Measurements from ENCODE around the gene TBL3.
A peak's percentile ranks its signal among the peaks of the same experiment; 100 is the strongest.

Gene TBL3

DNA sequence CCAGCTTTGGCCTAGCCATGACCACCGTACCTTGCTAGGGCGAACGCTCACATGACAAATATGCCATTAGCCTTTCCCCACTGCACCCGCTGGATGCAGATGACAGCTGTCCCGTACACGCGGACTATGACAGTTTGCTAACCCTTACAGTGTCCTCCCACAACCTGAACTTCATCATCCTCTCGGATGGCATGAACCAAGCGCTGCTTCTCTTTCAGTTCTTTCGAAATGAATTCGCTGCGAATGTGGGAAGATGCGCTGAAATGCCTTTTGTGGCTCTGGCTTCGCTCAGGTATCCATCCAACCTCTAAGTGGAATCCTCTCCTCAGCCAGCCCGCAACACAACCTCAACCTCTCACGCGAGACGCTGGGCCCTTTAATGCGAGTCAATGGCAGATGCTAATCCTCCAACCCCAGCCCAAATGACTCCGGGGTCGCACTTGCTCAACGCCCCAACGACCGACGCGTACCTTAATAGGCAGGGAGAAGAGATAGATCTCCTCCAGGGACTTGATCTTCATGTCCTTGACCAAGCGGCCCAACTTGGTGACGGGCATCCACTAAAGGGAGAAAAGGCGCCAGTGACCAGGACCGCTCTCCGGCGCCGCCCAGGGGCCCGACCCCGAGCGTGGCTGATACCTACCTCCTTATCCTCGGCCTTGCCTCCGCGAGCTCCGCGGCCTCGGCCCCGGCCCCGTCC lies 7.9 kb upstream of the TBL3 start:
- DNase-seq (ENCODE audit: low read depth in 2 of 2, low spot score in 1 of 2) = no peak

DNA sequence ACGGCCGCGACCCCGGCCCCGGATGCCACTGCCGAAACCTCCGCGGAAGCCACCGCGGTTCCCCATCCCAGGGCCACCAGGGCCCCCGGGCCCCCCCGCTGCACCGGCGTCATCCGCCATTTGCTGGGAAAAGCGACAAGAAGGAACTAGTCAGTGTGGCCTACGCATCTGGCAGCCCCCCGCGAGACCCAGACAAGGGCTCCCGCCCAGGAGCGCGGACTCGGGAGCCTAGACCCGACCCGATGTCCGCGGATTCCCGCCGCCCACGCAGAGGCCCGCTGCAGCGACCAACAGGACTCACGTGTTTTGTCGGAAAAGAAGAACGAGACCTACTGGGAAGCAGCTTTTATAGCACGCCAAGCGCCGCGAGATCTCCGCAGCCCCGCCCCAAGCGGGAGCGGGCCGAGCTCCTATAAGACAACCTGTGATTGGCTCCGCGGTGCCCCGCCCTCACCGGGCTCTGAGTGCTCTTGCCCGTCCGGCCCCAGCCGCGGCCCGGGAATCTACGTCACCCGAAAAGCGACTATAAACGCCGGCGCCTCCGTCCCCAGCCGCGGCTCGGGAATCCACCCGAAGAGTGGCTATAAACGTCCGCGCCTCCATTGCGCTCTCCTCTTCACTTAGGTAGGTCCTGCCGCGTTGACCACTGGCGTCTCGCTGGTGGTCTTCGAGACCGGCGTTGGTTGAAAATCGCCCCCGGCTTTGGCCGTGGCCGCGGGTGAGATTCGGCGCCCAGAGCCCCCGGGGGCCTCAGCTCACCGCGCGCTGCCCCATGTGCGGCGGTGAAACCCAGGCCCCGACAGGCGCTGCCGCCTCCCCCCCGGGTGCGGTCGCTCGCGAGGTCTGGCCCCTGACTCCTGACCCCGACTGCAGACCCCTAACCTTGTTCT lies 7.1 kb upstream of the TBL3 start, which contains the start of gene RPS2:
RPS2 (minus strand) TSS at position 321 of the 890 bp plus-strand sequence; CDS start at position 120, 201 bp downstream.
- DNase-seq (ENCODE audit: low read depth in 2 of 2, low spot score in 1 of 2) = peak; percentile 87 to 97

DNA sequence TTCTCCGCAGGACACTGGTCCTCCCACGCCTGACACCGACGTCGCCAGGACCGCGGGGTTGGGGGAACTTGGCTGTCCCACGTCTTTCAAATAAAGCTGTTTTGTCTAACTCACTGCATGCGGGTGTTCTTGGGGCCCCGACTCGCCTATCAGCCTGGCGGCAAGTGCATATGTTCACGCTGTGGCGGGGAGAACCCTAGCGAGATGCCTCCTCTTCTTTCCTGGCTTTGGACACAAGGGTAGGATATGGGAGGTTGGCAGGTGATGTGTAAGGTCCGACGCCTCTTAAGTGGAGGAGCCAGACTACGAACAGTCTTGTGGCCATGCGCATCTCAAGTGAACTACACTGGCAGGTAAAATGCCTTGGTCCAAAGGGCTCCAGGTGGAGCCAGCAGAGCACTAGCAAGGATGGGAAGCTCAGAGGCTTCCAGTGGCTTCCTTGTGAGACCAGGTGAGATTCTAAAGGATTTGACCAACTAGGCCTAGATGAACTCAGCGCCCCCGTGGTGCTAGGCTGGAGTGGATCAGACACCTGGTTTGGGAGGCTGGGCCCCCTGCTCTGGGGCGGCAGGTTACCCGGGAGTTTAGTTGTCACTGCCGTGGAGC lies 6.4 kb upstream of the TBL3 start:
- no peak for DNase-seq (ENCODE audit: low read depth in 2 of 2, low spot score in 1 of 2)

DNA sequence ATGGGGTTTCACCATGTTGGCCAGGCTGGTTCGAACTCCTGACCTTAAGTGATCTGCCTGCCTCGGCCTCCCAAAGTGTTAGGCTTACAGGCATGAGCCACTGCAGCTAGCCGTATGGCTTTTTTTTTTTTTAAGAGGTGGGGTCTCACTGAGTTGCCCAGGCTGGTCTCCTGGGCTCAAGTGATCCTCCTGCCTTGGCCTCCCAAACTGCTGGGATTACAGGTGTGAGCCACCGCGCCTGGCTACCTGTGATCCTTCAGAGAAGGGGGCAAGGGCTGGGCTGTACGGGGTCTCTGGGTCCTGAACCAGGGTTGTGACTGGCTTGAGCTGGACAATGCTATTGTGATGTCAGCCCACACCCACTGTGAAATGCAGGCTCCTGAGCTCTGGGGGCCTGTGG lies 5.4 kb upstream of the TBL3 start, which contains the start of gene RNF151:
RNF151 (plus strand) TSS at position 397 of the 400 bp plus-strand sequence. CDS start 26 bp downstream, outside the sequence.
- DNase-seq (ENCODE audit: low read depth in 2 of 2, low spot score in 1 of 2) = no peak

DNA sequence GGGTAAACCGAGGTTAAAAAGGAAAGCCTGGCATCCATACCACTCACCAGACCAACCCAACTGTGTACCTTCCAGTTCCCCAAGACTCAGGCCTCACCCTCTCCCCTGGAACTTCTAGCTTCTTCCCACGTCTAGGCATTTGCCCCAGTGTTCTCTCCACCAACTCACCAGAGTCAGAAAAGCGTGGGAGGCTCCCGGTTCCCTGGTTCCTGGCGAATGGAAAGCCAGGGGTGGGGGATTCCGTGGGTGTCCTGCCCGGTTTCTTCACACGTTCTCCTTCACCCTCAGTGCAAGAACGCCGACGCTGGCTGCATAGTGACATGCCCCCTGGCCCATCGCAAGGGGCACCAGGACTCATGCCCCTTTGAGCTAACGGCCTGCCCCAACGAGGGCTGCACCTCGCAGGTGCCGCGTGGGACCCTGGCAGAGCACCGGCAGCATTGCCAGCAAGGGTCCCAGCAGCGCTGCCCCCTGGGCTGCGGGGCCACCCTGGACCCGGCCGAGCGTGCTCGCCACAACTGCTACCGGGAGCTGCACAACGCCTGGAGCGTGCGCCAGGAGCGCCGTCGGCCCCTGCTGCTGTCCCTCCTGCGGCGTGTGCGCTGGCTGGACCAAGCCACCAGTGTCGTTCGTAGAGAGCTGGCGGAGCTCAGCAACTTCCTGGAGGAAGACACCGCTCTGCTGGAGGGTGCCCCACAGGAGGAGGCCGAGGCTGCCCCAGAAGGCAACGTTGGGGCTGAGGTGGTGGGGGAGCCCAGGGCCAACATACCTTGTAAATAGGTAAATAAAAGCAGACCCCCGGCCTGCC lies 3.5 kb upstream of the TBL3 start:
- no peak for DNase-seq (ENCODE audit: low read depth in 2 of 2, low spot score in 1 of 2)

DNA sequence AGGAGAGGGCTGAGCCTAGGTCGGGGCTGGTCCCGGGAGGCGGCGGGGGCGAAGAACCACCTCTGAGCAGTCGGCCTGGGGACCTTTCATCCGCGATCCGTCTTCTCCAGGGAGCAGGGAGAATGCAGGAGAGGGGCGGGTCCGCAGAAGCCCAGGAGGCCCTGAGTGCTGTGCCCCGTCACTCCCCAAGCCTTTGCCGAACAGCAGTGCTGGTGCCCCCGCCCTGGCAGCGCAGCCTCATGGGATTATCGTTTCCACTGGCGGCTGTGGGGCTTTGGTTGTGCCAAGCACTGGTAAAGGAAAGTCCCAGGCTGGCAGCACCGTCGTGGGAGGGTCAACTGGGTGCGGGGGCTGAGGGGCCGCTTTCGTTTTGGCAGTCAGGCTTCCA lies 631 bp downstream of the TBL3 start:
- DNase-seq (ENCODE audit: low read depth in 2 of 2, low spot score in 1 of 2) = no peak

DNA sequence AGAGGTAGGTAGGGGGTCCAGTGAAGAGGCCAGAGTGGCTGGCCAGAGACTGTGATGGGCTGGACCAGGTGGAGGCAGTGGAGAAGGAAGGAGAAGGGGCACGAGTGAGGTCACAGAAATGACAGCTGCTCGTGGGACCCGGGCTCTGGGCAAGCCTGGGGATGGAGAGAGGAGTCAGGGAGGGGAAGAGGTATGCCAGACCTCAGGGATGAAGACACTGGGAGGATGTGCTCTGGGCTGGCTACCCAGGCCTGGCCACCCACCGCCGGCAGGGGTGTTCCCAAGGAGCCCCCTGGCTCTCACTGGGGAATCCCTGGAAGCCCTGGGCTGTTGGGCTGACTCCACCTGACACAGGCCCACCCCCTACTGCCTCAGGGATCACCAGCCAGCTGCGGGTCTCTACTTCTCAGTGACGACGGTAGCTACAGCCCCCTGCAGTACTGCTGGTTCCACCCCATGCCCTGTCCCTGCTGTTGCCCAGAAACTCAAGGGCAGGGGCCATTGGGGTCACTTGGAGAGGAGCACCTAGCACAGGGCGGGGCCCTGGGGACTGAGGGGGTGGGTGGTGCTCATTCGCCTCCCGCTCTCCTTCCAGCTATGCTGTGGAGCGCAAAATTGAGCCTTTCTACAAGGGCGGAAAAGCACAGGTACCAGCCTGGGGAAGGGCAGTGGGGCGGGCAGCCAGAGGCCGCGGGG lies 1.8 kb downstream of the TBL3 start:
- DNase-seq (ENCODE audit: low read depth in 2 of 2, low spot score in 1 of 2) = no peak

DNA sequence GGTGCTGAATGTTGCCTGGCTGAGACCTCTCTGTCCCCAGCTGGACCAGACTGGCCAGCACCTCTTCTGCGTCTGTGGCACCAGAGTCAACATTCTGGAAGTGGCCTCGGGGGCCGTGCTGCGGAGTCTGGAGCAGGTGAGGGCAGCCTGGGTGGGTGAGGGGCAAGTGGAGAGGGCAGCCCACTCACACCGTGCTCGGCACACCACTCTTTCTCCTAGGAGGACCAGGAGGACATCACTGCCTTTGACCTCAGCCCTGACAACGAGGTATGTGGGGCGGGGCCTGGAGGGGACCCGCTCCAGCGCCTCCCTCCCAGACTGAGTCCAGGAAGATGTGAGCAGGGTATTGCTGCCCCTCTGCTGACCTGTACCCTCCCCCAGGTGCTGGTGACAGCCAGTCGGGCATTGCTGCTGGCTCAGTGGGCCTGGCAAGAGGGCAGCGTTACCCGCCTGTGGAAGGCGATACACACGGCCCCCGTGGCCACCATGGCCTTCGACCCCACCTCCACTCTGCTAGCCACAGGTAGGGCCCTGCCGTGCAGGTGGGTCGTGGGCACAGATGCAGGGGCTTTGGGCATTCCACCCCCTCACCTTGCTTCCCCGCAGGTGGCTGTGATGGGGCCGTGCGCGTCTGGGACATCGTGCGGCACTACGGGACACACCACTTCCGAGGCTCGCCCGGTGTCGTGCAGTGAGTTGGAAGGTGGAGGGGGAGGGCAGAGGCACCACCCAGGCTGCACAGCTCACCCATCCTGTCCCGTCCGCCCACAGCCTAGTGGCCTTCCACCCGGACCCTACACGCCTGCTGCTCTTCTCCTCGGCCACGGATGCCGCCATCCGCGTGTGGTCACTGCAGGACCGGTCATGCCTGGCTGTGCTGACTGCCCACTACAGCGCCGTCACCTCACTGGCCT lies 2.6 kb downstream of the TBL3 start:
- DNase-seq (ENCODE audit: low read depth in 2 of 2, low spot score in 1 of 2) = no peak

DNA sequence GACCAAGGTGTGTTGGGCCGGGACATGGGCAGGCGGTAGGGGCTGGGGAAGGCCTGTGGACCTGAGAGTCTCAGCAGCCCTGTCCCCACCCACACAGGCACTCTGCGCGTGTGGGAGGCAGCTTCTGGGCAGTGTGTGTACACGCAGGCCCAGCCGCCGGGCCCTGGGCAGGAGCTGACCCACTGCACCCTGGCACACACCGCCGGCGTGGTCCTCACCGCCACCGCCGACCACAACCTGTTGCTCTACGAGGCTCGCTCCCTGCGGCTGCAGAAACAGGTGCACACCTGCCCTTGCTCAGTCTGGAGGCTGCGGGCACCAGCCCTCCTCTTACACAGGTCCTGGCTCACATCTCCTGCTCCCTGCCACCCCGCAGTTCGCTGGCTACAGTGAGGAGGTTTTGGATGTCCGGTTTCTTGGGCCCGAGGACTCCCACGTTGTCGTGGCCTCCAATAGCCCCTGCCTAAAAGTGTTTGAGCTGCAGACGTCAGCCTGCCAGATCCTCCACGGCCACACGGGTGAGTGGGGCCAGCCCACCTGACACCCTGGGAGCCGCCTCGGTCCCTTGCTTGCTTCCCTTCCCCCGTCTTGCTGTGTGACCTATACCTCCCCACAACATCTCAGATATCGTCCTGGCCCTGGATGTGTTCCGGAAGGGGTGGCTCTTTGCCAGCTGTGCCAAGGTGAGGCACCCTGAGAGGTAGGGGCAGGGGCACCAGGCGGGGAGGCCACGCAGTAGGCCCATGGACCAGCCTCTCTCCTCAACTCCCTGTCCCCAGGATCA lies 3.8 kb downstream of the TBL3 start:
- DNase-seq (ENCODE audit: low read depth in 2 of 2, low spot score in 1 of 2) = no peak

DNA sequence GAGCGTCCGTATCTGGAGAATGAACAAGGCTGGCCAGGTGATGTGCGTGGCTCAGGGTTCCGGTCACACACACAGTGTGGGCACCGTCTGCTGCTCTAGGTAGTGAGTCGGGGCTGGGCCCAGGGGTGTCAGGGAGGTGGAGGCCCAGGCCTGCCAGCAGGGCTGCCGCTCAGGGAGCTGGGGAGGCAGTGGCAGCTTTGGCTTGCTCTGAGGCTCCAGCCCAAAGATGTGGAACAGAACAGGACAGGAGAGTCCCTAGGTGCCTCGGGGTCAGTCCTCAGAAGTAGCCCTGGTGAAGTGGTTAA lies 4.3 kb downstream of the TBL3 start:
- no peak for DNase-seq (ENCODE audit: low read depth in 2 of 2, low spot score in 1 of 2)

DNA sequence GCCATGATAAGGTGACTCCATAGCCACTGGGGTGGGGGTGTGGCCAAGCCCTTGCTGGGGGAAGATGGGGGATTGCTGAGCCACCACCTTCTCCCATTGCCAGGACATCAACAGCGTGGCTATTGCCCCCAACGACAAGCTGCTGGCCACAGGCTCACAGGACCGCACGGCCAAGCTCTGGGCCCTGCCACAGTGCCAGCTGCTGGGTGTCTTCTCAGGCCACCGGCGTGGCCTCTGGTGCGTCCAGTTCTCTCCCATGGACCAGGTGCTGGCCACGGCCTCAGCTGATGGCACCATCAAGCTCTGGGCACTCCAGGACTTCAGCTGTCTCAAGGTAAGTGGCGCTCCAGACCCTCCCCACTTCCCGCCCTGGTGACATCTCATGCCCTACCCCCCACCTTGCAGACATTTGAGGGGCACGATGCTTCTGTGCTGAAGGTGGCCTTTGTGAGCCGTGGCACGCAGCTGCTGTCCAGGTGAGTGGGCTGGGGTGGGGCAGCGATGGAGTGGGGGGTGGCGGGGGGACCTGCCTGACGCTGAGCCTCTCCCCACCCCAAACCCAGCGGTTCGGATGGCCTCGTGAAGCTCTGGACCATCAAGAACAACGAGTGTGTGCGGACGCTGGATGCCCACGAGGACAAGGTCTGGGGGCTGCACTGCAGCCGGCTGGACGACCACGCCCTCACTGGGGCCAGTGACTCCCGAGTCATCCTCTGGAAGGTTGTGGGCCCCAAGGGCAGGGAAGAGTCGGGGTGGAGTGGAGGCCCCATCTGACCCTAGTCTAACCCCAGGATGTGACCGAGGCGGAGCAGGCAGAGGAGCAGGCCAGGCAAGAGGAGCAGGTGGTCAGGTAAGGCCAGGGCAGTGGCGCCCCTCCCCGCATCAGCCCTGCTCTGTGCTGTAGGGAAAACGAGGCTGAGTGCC lies 5.4 kb downstream of the TBL3 start:
- no peak for DNase-seq (ENCODE audit: low read depth in 2 of 2, low spot score in 1 of 2)

DNA sequence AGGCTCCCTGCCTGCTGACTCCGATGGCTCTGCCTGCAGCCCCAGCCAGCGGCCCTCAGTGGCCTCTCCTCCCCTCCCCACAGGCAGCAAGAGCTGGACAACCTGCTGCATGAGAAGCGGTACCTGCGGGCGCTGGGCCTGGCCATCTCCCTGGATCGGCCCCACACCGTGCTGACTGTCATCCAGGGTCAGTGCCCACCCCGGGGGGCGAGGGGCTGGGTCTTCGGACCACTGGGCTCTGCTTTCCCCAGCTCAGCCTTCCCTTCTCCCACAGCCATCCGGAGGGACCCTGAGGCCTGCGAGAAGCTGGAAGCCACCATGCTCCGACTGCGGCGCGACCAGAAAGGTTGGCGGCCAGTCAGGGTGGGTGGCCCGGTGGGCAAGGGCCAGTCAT lies 6.0 kb downstream of the TBL3 start:
- no peak for DNase-seq (ENCODE audit: low read depth in 2 of 2, low spot score in 1 of 2)

DNA sequence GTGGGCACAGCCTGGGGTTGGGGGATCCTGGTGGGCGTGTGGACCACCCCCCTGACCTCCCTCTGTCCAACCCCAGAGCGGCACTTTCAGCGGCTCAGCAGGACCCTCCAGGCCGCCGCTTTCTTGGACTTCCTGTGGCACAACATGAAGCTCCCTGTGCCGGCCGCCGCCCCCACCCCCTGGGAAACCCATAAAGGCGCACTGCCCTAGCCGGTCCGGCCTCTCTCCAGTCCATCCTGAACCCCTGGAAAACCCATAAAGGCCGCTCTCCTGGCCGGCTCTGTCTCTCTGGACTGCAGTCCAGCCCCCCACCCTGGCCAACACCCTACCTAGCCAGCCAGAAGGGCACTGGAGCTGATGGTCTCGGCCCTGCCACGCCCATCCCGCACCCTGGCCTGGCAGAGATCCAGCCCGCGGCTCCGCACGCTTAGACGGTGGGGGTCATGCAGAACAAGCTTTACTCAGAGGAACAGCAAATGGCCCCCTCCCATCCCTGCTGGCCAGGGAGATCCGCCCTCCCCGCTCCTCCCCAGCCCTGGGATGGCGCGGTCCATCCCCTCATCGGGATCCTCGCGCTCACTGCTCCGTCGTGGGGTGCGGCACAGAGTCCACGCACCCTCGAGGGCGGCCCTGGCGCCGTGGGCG lies 6.7 kb downstream of the TBL3 start:
- no peak for DNase-seq (ENCODE audit: low read depth in 2 of 2, low spot score in 1 of 2)

DNA sequence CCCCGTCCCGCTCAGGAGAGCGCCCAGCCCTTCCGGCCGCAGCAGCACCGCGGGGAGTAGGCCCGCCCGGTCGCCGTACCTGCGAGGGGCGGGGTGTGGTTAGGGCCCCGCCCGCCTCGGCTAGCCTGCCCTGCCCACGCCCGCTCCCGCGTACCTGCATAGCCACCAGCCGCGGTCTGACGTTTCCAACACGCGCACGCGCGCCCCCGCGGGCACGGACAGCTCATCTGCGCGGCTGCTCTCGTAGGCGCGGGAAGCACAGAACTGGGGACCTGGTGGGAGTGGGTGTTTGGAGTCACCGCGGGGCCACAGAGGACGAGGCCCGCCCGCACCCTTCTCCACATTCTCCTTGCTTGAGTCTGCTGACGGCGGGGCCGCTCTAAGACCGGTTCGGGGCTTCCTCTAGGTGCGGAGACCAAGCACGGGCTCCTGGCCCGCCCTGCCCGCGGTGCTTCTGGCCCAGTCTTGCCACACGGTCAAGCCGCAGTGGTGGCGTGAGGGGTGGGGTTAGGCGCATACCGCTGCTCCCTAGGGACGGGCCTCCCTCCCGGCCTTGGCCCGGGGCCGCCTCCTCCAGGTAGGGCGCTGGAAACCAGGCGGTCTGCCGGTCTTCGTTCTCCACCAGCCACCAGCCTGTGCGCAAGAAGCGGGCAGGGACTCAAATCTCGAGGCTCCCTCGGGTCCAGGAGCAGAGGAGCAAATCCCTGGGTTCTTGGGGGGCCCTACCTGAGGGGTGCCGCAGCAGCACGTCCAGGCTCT lies 7.6 kb downstream of the TBL3 start:
- no peak for DNase-seq (ENCODE audit: low read depth in 2 of 2, low spot score in 1 of 2)

DNA sequence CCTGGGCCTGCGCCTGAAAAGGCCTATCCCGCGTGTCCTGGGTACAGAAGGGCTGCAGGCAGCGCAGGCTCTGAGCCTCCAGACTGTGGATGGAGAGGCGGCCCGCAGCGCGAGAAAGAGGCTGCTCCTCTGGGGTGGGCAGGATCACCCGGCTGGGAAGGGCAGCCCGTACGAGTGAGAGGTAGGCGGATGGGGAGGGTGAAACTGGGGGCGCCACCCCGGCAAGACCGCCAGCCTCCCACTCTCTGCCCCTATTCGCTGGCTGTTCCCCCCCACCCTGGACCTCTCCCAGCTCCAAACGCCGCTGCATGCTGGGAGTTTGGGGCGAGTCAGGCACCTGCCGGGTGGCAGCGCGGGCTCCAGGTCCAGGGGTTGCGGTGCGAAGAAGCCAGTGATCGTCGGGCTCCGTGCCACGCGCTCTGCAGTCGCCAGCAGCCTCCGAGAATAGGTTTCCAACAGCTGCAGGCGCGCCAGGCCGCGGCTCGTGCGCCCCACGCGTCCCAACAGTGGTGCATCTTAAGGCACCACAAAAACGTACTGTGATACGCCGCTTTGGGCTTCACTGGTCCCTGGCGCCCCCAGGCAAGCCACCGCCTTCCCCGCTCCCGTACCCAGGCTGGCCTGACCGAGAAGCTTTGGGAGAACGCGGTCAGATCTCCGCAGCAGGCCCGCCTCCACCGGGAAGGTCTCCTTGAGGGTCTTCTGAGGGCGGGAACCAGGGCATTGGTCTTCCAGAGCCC lies 8.3 kb downstream of the TBL3 start:
- no peak for DNase-seq (ENCODE audit: low read depth in 2 of 2, low spot score in 1 of 2)

DNA sequence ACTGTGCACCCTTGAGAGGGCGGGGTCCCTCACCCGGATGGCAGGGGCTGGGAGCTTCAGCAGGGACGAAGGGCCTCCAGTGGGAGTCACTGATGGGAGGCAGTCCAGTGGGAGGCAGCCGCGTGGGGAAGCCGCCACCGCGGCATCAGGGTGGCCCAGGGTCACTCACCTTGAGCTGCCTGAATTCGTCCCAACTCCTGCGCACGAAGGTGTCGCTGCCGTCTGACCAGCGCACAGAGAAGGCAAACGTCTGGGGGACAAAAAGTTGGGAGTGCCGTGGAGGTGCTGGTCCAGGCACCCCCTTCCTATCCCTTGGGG lies 8.9 kb downstream of the TBL3 start:
- no peak for DNase-seq (ENCODE audit: low read depth in 2 of 2, low spot score in 1 of 2)
